Fibroblast of the aortic adventitia (primary cell): Measurements from ENCODE around the gene EVA1B. TPM values are rescaled to one million over a fixed set of nuclear protein-coding genes. Genes with fewer than 3 reads are reported as not detected.
A peak's percentile ranks its signal among the peaks of the same experiment; 100 is the strongest.

ENCODE experiments used
- DNase-seq: peaks from one replicate; pipeline ENCODE4 v3.0.0-alpha.2; 2010; ENCODE audit warnings: low read depth
- H3K4me3 ChIP-seq: 2 replicates; pipeline ENCODE4 v1.5.1; 2011; ENCODE audit warnings: low read depth, mild to moderate bottlenecking, control low read depth, low read length, moderate library complexity
- total RNA-seq: library from RNA; depleted of rRNA; stranded (reverse); fragments of >200 nt; gene quantifications from 2 replicates; pipeline ENCODE4 v1.2.3, GENCODE V29; 2012; ENCODE audit warnings: low replicate concordance
- TF ChIP-seq, protein P1 (sequence below): IDR thresholded peaks from 2 replicates; pipeline ENCODE4 v1.5.1; 2011; ENCODE audit warnings: mild to moderate bottlenecking, low read length, control low read depth, inconsistent platforms; ENCODE audit not compliant: insufficient read depth

Gene EVA1B
- total RNA-seq, 1 donor, result 167 TPM

DNA sequence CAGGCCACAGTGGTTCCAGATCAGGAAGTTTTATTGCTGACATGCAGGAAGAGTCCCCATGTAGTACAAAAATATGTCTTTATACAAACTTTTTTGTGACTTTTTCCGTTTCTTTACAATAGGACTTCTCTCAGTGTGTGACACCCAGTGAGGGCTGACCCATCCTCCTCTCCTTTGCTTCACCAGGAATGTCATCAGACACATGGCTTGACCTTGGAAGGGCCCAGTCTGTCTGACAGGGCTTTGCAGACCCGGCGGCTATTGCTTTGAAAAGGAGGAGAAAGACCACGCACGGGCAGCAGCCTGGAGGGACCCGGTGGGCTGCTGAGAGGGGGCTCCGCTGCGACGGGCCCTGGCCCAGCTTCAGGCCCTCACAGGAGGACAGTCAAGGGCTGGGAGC, 16.2 kb upstream of the EVA1B start:
- TF ChIP-seq, protein P1, sequence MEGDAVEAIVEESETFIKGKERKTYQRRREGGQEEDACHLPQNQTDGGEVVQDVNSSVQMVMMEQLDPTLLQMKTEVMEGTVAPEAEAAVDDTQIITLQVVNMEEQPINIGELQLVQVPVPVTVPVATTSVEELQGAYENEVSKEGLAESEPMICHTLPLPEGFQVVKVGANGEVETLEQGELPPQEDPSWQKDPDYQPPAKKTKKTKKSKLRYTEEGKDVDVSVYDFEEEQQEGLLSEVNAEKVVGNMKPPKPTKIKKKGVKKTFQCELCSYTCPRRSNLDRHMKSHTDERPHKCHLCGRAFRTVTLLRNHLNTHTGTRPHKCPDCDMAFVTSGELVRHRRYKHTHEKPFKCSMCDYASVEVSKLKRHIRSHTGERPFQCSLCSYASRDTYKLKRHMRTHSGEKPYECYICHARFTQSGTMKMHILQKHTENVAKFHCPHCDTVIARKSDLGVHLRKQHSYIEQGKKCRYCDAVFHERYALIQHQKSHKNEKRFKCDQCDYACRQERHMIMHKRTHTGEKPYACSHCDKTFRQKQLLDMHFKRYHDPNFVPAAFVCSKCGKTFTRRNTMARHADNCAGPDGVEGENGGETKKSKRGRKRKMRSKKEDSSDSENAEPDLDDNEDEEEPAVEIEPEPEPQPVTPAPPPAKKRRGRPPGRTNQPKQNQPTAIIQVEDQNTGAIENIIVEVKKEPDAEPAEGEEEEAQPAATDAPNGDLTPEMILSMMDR, result no peak
- no peak for DNase-seq
- H3K4me3 ChIP-seq, result no peak overlapping the region

- DNase-seq, result no peak
- TF ChIP-seq, protein P1, result no peak
- H3K4me3 ChIP-seq, result no peak overlapping the region
Observed at GRCh38 chr1:36339215-36339614, 15.8 kb upstream of the EVA1B start.

DNA sequence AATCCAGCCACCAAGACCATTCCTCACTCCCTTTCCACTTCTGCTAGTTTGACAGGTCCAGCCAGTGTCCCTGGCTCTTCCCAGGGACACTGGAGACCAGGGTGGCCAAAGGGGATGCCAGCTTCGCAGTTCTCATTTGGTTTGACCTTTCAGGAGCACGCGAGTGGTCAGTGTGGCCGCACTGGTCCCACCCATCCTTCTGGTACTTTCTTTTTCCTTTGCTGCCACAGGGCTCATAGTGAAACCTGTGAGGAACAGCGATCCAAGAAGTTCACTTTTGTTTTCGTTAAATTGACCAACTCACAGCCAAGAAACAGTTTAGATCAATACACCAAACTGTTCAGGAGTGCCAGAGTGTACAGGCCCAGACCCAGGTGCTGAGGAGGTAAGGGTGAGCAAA, 14.4 kb upstream of the EVA1B start:
- DNase-seq, result no peak
- TF ChIP-seq, protein P1, result no peak

DNA sequence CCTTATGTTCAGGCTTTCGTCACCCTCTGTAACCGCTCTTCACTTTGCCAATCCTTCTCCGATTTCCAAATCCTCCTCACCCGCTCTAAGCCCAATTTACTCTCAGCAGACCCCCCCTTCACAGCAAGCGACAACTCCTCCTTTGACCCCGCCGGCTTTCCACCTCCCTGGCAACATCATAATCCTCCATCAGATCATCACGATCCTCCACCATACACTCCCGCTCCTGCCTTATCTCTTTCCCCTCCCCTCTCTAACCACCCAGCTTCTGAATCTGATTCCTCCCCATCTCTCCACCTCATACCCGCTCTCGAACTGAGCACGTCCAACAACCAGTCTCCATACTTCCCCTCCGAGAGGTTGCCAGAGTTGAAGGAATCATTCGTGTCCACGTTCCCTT, 7.5 kb upstream of the EVA1B start:
- TF ChIP-seq, protein P1, result no peak
- DNase-seq, result no peak
- no peak overlapping the region for H3K4me3 ChIP-seq

More for the DNA sequence above, 14.4 kb upstream of the EVA1B start:
- H3K4me3 ChIP-seq, result no peak overlapping the region

GRCh38 chr1:36329817-36330216, 6.4 kb upstream of the EVA1B start:
- H3K4me3 ChIP-seq, result no peak overlapping the region
- DNase-seq, result no peak
- TF ChIP-seq, protein P1, result no peak

- DNase-seq, result peak; percentile 45
- no peak overlapping the region for H3K4me3 ChIP-seq
- TF ChIP-seq, protein P1, result no peak
Observed at GRCh38 chr1:36328713-36329112, 5.3 kb upstream of the EVA1B start.

GRCh38 chr1:36328088-36328480, 4.6 kb upstream of the EVA1B start:
- H3K4me3 ChIP-seq, result no peak overlapping the region
- no peak for DNase-seq
- TF ChIP-seq, protein P1, result no peak
